Limb (tissue), 2 donors: ENCODE data around the gene POLR1F.

Experiments
- DNase-seq, 2 donors: peaks; one replicate each; pipeline ENCODE4 v3.0.0-alpha.2; 2016; ENCODE audit errors: extremely low spot score in 2 of 2

Gene POLR1F

DNA sequence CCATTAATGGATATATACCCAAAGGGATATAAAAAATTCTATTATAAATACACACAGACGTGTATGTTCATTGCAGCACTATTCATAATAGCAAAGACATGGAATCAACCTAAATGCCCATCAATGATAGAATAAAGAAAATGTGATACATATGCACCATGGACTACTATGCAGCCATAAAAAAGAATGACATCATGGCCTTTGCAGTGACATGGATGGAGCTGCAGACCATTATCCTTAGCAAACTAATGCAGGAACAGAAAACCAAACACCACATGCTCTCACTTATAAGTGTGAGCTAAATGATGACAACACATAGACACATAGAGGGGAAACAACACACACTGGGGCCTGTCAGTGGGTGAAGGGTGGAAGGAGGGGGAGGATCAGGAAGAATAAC lies 33.0 kb downstream of the POLR1F start:
- no peak for DNase-seq

- no peak for DNase-seq
These were observed 34.4 kb downstream of the POLR1F start for GRCh38 chr7:19674266-19674960.

GRCh38 chr7:19670806-19671205 lies 38.0 kb downstream of the POLR1F start:
- DNase-seq = no peak

GRCh38 chr7:19665399-19666008 lies 43.3 kb downstream of the POLR1F start:
- DNase-seq = peak in 1 of 2 donors; percentile 71

DNA sequence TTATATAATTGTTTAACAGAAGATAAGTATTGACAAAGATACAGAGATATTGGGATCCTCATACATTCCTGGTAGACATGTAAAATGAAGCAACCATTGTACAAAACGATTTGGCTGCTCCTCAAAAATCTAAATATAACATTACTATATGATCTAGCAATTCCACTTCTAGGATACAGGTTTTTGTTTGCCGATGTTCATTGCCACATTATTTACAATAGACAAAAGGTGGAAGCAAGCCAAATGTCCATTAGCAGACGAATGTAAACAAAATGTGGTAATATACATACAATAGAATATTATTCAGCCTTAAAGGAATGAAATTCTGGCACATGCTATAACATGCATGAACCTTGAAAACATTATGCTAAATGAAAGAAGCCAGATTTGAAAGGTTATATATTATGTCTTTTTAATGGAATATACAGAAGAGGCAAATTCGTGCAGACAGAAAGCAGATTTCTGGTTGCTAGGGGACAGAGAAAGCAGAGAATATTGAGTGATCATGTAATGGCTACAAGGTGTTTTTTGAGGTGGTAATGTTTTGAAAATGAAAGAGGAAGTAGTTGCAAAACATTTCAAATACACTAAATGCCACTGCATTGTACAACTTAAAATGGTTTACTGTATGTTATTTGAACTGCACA lies 44.9 kb downstream of the POLR1F start:
- no peak for DNase-seq

DNA sequence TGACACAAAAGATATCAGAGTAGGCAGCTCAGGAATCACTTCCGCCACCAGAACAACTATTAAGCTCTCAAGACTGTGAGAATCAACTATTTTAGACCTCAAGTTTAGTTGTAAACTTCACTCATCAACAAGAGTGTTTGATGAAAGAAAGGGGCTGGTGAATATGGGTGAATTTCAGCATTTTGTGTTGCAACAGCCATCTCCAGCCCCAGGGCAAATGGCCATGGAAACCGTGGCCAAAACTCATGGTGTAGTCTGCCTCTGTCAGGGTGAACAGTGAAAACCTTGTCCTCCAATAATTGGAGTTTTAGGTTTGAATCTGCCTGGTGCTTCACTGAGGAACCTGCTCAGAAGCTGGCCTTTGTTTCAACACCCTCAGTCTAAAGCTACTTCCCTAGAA lies 60.0 kb downstream of the POLR1F start:
- no peak for DNase-seq
